HG03520 (cell line): ENCODE data around the gene TNC.

Source experiments
- ATAC-seq: cut with Tn5 transposase; IDR thresholded peaks from one replicate; pipeline ENCODE4 v1.9.1; 2021; ENCODE audit warnings: mild to moderate bottlenecking, moderate library complexity; ENCODE audit not compliant: unreplicated experiment

TNC gene

GRCh38 chr9:115117999-115118878, at the start of gene TNC:
TNC (minus strand) TSS chr9:115118157; CDS start chr9:115091018, 27,139 bp downstream.
- no peak for ATAC-seq

- no peak for ATAC-seq
Measured at GRCh38 chr9:115167175-115167574, 49.2 kb upstream of the TNC start.

- ATAC-seq: no peak
Measured at GRCh38 chr9:115165233-115165632, 47.3 kb upstream of the TNC start.

GRCh38 chr9:115164511-115164974, 46.6 kb upstream of the TNC start:
- no peak for ATAC-seq

GRCh38 chr9:115162946-115163345, 45.0 kb upstream of the TNC start:
- no peak for ATAC-seq

GRCh38 chr9:115161446-115161845, 43.5 kb upstream of the TNC start:
- ATAC-seq: no peak

- no peak for ATAC-seq
Measured at GRCh38 chr9:115158661-115159481, 40.9 kb upstream of the TNC start.

- no peak for ATAC-seq
Measured at GRCh38 chr9:115157245-115157674, 39.3 kb upstream of the TNC start.

- no peak for ATAC-seq
Measured at GRCh38 chr9:115155037-115155436, 37.1 kb upstream of the TNC start.

GRCh38 chr9:115154617-115155016, 36.7 kb upstream of the TNC start:
- ATAC-seq: no peak

- ATAC-seq: no peak
Measured at GRCh38 chr9:115152281-115152820, 34.4 kb upstream of the TNC start.

GRCh38 chr9:115148721-115149120, 30.8 kb upstream of the TNC start:
- ATAC-seq: no peak

- no peak for ATAC-seq
Measured at GRCh38 chr9:115146581-115147021, 28.6 kb upstream of the TNC start.

- ATAC-seq: no peak
Measured at GRCh38 chr9:115144706-115145105, 26.7 kb upstream of the TNC start.

GRCh38 chr9:115143689-115144088, 25.7 kb upstream of the TNC start:
- ATAC-seq: no peak

GRCh38 chr9:115142517-115143270, 24.7 kb upstream of the TNC start:
- ATAC-seq: no peak

- no peak for ATAC-seq
Measured at GRCh38 chr9:115142090-115142489, 24.1 kb upstream of the TNC start.

GRCh38 chr9:115141612-115142011, 23.7 kb upstream of the TNC start:
- no peak for ATAC-seq

- ATAC-seq: no peak
Measured at GRCh38 chr9:115138151-115138550, 20.2 kb upstream of the TNC start.

GRCh38 chr9:115137526-115137925, 19.6 kb upstream of the TNC start:
- ATAC-seq: no peak
